RPMI7951 (cell line): ENCODE data around the gene GSTM2. TPM values are rescaled to one million over a fixed set of nuclear protein-coding genes. Genes with fewer than 3 reads are reported as not detected.
"Not testable (repeated sequence)": the region's sequence is repeated elsewhere in the genome, so short reads cannot be mapped to it uniquely, and the experiment has no call there.

Experiments
- DNase-seq: peaks from one replicate; pipeline ENCODE4 v3.0.0-alpha.2; 2012; ENCODE audit warnings: low read depth
- total RNA-seq: library from RNA; depleted of rRNA; stranded (reverse); fragments of >200 nt; shearing (Covaris generic); gene quantifications from 2 replicates; pipeline ENCODE4 v1.2.3, GENCODE V29; 2014

The GSTM2 gene
- total RNA-seq, 1 experiment from 2014 or later: 17.5 TPM

DNA sequence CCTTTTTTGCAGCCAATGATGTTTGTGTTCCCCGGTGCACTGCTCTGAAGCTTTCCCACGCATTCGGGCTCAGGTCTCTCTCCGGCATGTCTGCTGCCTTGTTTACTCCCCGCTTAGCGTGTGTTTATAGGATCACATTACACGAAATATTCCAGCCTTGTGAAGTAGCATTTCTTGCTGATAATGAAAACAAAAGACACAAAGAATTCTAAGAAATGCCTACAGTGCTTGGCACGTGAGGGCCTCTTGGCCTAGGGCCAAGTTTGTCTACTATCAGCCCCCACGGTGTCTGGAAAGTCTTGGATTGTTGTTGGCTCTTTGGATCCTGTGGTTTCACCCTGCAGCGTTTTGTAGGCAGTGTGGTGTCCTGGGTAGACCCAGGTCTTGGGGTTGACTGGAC is 23.2 kb upstream of the GSTM2 start:
- DNase-seq: peak; percentile 54

DNA sequence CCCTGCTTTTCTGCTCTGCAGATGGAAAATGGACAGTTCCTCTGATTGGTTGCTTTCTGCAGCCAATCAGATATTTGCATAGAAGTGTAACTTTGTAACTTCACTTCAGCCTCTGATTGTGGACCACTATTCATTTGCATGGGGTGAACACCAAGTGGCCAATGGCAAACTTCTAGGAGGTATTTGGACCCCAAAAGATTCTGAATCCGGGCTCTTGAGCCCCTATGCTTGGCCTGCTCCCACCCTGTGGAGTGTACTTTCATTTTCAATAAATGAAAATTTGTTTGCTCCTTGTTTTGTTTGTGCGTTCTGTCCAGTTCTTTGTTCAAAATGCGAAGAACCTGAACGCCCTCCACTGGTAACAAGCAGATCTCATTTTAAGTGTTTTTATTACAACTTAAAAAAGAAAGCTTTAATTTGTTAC is 18.4 kb upstream of the GSTM2 start:
- peak; percentile 67 for DNase-seq

DNA sequence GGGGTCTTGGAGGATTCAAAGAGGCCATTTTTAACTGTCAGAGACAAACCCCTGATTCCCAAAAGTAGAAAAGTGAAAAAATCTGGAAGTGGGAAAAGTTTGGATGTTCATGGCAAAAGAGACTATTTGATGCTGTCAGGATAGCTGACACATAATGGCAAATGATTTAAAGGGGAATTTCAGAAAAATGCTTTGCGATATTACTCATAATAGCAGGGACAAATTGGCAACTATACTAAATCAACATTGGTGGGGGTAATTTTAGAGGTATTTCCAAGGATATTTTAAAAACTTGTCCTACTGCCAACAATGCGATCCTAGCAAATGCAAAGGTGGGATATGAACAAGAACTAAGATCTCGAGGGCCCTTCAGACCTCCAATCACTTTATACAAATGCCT is 17.2 kb upstream of the GSTM2 start:
- DNase-seq: no peak

DNA sequence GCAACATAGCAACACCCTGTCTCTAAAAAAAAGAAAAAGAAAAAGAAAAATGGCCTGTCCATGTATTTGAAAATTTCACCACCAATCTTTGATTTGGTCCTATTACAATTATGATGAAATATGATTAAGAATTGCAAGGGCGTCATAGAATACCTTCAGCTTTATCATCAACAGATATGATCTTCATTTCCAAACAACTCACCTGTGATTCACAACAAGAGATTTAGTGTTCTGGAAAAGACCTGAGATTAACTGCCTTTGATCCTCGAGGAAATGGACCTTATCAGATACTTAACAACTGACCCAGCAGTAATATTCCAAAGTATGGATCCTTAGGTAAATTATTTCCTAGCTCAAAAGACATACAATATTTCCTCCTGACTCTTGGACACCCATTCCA is 15.5 kb upstream of the GSTM2 start:
- no peak for DNase-seq

DNA sequence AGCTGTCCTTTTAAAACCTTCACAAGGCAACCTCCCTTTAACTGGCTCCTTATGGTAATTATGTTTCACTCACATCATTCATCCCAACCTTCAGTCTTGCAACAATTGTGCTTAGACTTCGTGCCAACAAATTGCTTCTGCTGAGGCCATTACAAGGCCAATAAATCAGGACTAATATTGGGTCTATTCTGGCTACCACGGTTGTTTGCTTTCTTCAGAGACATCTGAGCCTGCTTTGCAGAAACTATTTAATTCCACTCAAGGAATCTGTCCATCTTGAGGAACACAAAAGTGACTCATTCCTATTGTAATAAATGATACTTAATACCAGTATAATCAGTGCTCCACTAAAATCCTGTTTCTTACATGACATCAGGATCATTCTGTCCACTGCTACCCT is 14.6 kb upstream of the GSTM2 start:
- DNase-seq: no peak

DNA sequence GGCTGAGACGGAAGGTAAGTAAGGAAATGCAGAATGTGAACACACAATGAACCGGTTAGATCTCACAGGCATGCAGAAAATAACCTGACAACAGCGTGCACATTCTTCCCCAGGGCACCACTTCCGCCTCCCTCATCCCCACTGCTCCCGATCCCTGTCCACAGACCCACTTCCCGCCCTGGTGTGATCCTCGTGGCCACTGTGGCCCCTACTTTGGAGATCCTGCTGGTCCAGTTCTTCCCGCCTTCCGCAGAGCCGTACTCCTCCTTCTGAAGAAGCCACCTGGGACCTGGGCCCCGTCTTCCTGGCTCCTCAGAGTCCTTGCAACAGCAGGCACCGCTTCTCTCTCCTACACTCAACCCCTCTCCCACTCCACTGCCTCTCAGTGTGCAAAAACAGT is 13.3 kb upstream of the GSTM2 start:
- DNase-seq: no peak

DNA sequence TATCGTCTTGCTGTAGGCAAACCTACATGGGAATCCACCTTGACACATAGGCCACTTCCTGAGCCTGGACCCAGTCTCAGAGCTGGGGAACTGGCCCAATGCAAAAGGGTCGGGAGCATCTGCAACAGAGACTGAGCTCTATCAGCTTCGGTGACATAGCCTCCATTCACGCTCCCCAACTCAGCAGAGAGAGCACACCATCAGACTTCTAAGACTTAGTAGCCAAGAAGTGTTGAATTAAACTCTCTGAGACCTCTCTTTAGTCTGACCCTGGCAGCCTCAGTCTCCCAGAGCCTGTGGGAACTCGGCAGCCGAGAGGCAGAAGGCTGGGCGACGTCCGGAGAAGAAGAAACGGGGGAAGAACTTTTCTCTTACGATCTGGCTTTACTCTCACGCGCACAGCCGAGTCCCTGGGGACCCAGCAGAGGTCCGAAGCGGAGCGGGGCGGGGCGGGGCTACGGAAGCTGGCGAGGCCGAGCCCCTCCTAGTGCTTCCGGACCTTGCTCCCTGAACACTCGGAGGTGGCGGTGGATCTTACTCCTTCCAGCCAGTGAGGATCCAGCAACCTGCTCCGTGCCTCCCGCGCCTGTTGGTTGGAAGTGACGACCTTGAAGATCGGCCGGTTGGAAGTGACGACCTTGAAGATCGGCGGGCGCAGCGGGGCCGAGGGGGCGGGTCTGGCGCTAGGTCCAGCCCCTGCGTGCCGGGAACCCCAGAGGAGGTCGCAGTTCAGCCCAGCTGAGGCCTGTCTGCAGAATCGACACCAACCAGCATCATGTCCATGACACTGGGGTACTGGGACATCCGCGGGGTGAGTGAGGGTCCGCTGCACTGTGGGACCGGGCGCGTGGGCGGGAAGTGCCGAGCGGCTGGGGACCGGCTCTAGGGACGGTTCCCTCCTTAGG is 12.0 kb upstream of the GSTM2 start, which contains the start of gene GSTM4:
TSS of gene GSTM4 (plus strand) at position 485 of the 905 bp plus-strand sequence. CDS start at position 776, 291 bp downstream.
- DNase-seq: peak; percentile 83

DNA sequence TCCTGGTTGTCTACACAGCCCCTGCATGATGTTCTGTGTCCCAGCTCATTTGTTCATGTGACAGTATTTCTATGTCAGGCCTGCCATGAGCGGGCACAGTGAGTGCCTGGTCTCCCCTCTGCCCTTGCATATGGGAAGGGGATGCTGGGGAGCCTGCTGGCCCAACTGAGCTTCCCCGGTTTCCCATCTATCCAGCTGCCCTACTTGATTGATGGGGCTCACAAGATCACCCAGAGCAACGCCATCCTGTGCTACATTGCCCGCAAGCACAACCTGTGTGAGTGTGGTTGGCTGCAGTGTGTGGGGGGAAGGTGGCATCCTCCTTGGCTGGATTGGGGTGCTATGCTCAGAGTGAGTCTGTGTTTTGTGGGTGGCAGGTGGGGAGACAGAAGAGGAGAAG is 10.5 kb upstream of the GSTM2 start:
- DNase-seq: no peak

DNA sequence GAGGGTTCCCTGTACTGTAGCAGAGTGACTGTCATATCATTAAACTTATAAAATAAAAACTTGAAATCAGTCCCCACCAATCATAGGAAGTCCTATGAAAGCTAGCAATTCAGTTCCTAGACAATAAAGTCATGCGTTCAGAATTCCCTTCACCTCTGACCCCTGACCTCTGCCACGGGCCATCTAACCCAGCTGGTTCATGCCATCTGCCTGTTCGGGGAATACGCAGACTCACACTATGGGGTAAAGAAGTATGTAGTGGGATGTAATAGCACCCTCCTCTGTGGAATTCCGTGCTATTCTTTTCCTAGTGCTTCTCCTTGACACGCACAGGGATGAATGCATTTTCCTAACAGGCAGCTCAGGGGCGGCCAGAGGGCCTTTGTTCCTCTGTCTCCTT is 9.9 kb upstream of the GSTM2 start:
- DNase-seq: no peak

DNA sequence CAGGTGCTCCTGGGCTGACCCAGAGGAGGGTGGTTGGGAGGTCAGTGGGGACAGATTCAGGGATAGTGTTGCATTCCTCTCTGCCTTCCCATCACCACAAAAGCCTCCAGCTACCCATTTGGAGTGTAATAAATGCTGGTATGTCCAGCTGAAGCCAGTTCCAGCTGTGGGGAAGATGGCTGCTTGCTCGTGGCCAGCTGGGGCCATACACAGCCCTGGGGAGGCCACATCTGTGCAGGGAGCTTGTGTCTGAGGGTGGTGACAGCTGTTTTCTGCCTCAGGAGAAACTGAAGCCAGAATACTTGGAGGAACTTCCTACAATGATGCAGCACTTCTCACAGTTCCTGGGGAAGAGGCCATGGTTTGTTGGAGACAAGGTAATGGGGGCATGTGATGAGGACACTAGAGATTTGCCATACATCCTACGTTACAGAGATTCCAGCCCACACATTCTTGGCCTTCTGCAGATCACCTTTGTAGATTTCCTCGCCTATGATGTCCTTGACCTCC is 9.3 kb upstream of the GSTM2 start:
- DNase-seq: no peak

DNA sequence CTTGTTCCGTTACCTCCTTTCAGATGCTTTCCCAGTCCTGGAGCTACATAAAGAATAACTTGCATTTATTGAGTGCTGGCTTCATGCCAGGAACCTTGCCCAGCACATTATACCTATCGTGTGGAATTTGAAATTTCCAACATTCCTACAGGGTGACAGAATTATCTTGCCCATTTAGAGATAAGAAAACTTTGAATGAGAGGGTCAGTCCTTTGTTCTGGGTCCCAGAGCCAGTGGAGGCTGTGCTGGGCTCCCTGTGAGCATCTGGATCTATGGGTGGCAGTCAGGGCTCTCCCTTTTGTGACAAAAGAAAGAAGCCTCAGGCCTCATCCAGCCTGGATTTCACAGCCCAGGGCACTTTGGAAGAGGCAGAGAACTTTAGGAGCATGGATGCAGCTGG is 8.7 kb upstream of the GSTM2 start:
- no peak for DNase-seq

DNA sequence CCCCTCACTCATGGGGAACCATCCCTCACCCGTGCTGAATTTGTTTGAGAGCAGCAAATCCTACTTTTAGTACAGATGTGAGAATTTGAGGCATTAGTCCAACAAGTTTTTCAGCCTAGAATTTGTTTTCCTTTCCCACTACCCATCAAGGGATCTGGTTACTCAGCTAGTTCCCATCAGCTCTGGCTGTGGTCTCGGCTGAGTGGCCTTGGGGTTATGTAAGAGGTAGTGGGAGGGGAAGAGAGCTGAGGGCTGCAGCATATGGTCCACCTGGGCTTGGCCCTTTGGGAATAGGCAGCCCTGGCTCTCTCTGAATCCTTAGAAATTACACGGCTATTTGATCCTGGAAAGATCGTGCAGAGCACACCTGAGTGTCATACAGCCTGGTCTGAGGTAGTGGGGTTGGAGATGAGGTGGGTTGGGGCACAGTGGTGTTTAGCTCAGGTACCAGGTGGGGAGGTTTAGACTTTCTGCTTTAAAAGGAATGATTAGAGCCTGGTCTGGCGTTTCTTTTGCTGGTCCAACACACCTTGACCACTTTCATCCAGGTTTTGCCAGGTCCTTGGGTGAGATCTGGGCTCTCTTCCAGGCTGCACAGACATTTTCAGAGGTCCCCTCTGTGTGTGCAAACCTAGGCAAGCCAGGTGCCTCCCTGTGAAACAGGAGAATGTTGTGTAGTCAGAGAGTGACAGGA is 7.7 kb upstream of the GSTM2 start:
- no peak for DNase-seq

DNA sequence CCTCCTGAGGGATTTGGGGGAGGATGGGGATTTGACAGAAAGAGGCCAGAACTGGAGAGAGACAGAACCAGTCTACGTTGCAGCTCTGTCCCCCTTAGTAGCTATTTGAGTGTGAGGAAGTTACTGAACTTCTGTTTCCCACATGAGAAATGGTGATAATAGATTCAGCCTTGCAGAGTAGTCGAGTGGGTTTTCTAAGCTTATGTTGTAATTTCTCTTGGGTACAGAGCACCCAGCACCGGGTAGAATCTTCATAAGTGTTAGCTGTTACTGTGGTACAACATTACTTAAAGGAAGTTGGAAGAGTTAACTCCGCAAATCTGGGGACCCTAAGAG is 7.2 kb upstream of the GSTM2 start:
- DNase-seq: not testable (repeated sequence)

DNA sequence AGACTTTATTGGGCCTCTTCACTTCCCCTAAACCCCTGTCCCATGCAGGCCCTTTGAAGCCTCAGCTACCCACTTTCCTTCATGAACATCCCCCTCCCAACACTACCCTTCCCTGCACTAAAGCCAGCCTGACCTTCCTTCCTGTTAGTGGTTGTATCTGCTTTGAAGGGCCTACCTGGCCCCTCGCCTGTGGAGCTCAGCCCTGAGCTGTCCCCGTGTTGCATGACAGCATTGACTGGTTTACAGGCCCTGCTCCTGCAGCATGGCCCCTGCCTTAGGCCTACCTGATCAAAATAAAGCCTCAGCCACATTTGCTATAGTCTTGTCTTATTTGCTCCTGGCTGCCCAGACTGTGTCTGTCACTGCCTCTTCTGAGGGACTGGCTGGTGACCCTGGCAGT is 6.5 kb upstream of the GSTM2 start:
- DNase-seq: no peak

DNA sequence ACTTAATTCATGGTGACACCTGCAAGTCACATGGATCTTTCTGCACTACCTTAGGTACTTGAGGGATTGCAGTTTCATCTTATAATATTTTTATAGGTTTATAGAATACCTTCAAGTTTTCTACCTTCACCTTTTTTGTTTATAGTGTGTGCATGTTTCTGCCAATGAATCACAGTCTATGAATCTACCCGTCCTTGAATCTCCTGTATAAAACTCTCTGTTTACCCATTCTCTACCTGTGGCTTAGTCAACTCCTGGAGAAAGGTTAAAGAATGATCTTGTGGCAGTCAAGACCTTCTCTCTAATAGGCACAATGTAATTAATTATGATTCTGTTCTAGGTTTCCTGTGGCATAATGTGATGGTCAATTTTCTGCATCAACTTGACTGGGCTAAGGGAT is 3.2 kb upstream of the GSTM2 start:
- DNase-seq: no peak

DNA sequence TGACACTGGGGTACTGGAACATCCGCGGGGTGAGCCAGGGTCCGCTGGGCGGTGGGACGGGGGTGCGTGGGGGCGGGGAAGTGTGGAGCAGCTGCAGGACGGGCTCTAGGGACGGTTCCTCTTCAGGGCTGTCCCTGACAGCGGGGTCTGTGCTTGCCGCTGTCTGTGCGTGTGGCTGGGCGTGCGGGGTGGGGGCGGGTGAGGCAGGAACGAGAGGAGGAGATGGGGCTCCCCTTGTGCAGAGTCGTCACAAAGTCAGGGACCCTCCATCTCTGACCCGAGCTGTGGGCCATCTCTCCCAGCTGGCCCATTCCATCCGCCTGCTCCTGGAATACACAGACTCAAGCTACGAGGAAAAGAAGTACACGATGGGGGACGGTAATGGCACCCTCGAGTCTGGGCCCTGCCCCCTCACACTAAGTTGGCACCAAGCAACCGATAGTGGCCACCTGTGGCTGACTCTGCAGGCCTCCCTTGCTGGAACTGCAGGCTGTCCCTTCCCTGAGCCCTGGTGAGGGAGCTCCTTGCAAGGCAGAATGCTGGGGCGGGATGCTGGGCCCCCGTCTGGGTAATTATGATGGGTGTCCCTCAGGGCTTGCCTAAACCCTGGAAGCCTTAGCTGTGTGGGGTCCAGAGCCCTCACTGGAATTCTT is 392 bp downstream of the GSTM2 start:
- DNase-seq: no peak

DNA sequence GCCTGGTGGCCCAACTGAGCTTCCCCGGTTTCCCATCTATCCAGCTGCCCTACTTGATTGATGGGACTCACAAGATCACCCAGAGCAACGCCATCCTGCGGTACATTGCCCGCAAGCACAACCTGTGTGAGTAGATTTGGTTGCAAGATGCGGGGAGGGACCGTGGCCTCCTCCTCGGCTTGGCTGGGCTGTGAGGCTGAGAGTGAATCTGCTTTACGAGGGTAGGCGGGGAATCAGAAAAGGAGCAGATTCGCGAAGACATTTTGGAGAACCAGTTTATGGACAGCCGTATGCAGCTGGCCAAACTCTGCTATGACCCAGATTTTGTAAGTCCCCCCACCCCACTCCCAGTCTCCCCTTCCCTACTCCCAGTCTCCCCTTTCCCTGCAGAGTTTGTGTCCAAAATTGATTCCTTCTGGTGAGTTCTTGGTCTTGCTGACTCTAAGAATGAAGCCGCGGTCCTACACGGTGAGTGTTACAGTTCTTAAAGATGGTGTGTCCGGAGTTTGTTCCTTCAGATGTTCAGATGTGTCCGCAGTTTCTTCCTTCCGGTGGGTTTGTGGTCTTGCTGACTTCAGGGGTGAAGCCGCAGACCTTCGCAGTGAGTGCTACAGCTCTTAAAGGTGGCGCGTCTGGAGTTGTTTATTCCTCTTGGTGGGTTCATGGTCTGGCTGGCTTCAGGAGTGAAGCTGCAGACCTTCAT is 1.5 kb downstream of the GSTM2 start:
- DNase-seq: no peak

DNA sequence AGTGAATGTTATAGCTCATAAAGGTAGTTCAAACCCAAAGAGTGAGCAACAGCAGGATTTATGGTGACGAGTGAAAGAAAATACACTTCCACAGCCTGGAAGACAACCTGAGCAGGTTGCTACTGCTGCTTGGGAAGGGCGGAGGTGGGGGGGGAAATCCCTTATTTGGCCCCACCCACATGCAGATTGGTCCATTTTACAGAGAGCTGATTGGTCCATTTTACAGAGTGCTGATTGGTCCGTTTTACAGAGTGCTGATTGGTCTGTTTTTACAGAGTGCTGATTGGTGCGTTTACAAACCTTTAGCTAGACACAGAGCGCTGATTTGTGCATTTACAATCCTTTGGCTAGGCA is 2.1 kb downstream of the GSTM2 start:
- not testable (repeated sequence) for DNase-seq

DNA sequence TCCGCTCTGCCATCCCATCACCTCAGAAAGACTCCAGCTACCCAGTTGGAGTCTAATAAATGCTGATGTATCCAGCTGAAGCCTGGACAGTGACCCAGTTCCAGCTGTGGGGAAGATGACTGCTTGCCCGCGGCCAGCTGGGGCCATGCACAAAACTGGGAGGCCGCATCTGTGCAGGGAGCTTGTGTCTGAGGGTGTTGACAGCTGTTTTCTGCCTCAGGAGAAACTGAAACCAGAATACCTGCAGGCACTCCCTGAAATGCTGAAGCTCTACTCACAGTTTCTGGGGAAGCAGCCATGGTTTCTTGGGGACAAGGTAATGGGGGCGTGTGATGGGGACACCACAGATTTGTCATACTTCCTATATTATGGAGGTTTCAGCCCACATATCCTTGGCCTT is 3.2 kb downstream of the GSTM2 start:
- DNase-seq: no peak

DNA sequence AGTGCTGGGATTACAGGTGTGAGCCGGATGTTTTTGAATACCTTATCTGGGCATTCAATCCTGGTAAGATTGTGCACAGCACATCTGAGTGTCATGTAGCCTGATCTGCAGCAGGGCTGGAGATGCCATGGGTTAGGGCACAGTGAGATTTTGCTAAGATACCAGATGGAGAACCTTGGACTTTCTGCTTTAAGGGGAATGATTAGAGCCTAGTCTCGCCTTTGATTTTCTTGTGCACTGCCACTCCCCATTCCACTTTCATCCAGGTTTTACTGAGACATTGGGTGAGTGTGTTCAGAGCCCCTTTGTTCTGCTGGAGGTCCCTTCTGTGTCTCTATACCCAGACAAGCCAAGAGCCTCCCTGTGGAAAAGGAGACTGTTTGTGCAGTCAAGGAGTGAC is 6.0 kb downstream of the GSTM2 start:
- DNase-seq: not testable (repeated sequence)

DNA sequence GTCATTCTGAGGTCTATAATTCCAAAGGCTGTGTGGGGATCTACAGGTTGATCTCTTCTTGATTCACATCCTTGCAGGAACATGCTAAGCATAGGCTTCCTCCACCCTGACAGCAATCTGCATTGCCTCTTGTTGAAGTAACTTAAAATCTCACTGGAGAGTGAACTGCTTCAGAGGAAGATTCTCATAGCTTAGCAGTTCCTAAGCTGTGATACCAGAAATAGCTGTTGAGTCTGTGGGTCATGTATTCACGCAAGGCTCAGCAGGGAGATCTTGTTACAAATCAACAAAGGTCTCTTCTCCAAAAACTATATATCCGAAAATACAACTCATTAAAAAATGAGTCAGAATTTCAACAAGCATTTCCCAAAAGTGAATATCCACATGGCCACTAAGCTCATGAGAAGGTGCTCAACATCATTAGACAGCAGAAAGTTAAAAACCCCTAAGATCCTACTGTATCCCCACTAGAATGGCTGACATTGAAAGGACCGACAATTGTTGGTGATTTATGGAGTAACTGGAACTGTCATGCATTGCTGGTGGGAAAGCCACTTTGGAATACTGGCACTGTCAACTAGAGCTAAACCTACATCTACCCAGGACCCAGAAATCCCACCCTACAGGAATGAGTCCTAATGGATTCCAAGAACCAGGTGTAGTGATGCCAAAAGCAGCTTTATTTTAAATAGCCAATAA is 9.0 kb downstream of the GSTM2 start:
- not testable (repeated sequence) for DNase-seq
